IPS-11a (cell line): ENCODE data around the gene TUT7.

ENCODE experiments used
- H3K4me3 ChIP-seq: one replicate; pipeline ENCODE4 v1.5.1; 2013; ENCODE audit warnings: low read depth, low read length, control low read depth

TUT7 gene

DNA sequence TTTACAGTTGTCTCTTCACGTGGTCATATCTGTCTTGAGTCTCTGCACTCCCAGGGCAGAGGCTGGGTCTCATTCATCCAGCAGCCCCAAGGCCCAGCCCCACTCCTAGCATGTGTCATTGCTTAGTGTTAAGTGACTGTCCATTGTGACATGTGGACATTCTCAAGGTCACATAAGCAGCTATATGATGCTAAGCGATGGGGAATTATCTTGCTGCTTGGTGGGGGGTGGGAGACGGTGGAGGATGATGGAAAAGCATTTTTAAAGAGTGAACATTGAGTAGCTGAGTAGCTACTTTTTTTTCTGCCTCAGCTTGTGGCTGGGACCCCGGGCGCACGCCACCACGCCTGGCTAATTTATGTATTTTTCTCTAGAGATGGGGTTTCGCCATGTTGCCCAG lies 94.7 kb downstream of the TUT7 start, which contains the start of gene C9orf153:
Gene C9orf153 (minus strand): TSS at position 101 of the 400 bp plus-strand sequence. CDS start 30,054 bp downstream, outside the sequence.
- H3K4me3 ChIP-seq = no peak within 1 kb of the TSS

DNA sequence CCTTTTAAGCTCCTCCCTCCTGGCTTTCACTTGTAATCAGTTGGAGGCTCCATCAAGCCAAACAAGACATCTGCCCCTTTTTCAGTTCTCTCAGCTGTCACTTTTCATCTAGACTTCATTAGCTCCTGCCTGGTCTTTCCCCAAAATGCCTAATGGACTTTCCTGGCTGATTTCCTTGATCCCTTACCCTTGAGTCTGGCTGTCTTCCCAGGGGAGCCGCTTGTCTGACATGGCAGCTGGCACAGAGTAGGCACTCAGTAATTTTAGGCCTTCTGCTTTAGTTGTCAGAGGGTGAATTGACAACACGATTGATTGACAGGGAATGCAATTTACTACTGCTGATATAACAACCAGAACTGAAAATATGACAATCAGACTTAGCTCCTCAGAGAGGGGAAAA lies 96.8 kb downstream of the TUT7 start:
- H3K4me3 ChIP-seq = no peak overlapping the region

DNA sequence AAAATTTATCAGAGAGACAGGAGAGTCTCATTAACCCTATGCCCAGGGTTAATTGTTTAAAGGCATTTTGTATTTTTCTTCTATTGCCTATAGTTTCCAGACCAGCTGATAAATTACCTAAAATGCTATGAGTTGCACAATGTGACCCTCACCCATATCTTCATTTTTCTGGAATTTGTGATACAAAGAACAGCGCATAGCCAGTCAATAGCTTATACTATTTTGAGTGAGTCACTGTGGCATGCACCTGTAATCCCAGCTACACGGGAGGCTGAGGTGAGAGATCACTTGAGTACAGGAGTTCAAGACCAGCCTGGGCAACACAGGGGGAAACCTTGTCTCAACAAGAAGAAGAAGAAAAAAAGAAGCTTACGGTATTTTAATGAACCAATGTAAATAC lies 97.6 kb downstream of the TUT7 start:
- no peak overlapping the region for H3K4me3 ChIP-seq

DNA sequence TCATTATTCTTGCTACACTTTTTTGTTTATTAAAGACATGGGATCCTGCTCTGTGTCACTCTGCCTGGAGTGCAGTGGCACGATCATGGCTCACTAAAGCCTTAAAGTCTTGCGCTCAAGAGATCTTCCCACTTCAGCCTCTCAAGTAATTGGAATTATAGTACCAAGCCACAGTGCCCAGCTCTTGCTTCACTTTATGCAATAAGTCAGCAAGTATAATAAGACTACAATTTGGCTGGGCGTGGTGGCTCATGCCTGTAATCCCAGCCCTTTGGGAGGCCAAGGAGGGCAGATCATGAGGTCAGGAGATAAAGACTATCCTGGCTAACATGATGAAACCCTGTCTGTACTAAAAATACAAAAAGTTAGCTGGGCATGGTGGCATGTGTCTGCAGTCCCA lies 100.6 kb downstream of the TUT7 start:
- no peak overlapping the region for H3K4me3 ChIP-seq

DNA sequence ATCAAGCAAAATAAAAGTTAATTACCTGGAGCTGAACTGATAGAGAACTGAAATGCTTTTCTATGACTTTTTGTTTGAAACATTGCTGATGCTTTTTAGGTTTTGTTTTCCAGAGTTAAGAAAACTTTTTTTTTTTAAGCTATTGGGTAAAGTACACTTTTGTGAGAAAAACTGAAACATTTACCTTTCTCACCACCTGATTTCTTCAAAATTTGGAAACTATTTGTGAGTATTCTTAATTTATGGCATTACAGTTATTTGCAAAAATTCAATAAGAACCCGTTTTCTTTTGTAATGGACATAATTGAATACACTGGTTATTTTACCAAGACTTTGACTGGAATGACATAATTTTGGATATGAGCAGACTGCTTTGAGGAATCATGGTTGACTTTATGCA lies 101.3 kb downstream of the TUT7 start:
- no peak overlapping the region for H3K4me3 ChIP-seq

DNA sequence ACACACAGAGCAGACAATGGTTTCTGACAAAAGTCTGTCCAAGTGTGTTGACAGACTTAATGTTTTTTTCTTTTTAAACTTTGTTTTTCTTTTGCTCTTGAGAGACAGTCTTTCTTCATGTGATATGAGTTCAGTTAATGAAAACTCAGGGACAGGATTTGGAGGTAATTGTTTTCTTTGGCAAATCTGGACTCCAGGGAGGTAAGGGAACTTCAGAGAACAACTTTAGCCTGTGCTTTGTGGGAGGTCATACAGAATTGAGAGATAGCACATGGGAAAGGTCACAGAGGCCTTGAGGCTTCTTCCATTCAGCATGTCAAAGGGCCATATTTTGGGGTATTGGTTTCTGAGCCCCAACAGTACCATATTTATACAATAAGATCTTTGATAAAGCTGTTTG lies 104.1 kb downstream of the TUT7 start:
- H3K4me3 ChIP-seq = no peak overlapping the region

DNA sequence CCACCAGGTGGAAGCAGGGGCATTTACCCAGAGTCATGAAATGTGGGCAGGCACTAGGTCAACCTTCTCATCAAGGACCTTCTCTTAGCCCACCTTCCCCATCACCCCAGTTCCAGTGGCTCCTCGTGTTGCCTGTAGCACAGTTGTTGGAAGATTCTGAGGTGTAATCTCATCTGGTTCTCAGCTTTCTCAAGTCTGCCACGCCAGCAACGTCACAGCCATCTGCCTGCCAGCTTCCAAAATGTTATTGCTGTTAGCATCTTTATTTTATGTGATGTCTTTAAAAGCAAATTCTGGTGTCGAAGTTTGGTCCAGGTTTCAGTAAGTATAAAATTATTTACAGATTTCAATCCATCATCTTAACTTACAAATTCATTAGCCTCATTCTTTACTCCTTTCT lies 105.5 kb downstream of the TUT7 start:
- H3K4me3 ChIP-seq = no peak overlapping the region

DNA sequence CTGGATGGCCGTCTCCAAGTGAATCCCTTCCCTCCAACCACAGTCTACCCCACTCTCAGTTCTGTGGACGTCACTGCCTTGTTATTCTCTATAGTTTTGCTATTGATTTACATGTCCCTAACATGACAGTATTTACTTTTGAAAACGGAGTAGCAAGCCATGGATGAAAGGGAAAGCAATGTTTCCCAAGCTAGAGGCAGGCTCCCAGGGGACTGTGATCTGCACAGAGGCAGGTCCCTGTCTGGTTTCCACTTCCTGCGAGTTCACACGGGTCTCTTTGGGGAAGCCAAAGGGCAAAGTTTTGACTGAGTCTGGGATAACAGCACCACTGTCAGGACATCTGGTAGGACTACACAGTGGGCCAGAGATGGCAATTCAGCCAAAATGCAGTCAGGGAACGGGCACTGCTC lies 107.5 kb downstream of the TUT7 start:
- no peak overlapping the region for H3K4me3 ChIP-seq

DNA sequence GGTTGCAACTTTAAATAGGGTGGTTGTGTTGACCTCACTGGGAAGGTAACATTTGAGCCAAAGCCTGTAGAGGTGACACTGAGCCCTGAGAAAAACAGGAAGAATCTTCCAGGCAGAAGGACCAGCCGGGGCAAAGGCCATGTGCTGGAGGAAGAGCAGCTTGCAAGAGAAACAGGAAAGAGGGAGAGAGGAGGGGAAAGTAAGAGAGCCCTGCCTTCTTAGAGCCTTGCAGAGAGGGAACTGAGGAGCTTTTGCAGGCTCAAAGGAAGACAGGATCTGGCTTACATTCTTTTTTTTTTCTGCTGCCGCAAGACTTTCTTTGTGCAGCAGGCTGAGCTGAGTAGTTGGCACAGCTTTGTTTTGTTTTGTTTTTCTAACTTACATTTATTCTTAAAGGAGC lies 112.1 kb downstream of the TUT7 start:
- H3K4me3 ChIP-seq = no peak overlapping the region

DNA sequence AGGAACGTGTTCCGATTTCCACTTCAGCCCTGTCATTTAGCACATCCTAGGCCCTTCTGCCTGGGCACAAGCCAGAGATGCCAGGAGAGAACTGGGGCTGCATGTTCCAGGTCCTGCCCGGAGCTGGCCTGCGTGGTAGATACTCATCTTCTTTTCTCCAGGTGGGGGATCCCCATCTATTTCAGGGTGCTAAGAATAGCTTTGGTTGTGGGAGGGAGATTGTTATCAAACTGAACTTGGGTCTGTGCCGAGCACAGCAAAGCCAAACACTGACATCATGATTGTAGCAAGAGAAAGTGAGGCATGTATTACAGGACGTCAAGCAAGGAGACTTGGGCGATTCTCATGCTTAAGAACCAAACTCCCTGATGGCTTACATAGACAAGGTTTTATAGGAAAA lies 113.0 kb downstream of the TUT7 start:
- H3K4me3 ChIP-seq = no peak overlapping the region

DNA sequence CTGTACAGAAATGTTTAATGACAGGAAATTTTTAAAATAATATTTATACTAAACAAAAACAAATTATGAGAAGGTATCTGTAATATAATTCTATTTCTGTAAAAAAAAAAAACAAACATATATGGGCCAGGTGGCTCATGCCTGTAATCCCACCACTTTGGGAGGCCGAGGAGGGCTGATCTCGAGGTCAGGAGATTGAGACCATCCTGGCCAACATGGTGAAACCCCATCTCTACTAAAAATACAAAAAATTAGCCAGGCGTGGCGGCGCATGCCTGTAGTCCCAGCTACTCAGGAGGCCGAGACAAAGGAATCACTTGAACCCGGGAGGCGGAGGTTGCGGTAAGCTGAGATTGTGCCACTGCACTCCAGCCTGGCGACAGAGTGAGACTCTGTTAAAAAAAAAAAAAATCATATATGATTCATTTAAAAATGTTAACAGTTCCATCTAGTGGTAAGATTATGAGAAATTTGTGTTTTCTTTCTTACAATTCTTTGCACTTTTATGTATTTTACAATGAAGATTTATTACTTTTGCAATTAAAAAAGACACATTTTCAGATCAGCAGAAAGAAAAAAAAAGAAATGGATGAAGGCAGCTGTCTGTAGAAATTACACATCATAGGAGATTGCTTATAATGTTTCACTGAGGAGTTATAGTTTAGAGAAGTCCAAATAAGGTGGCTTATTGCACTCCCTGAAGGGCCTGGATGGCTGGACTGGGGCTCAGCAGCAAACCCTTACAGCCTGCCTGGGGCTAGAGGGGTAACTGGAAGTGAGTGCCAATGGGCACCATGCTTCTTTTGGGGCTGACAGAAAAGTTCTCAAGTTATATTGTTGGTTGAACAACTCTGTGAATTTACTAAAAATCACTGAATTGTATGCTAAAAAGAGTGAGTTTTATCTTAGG lies 115.1 kb downstream of the TUT7 start:
- H3K4me3 ChIP-seq = no peak overlapping the region
